ENCODE data around the gene CDK5. TPM values are rescaled to one million over a fixed set of nuclear protein-coding genes. Genes with fewer than 3 reads are reported as not detected.

Gene CDK5
- total and polyA plus RNA-seq, 2 donors (not counting 1 experiment from before 2014, with no cell fraction given) = 8.2 to 8.4 TPM

GRCh38 chr7:151033864-151034249 is 23.8 kb downstream of the CDK5 start:
- Histone ChIP-seq H3K4me3 (ENCODE audit: control extremely low read depth in 1 of 5, extremely low read depth in 1 of 5, insufficient read depth in 1 of 5, low read depth in 2 of 5, low read length in 4 of 5) (no peak overlapping the region), H3K36me3 (replicated peaks in 1 of 2; ENCODE audit: control extremely low read depth in 1 of 2, control insufficient read depth in 1 of 2, extremely low read depth in 1 of 2, insufficient read depth in 2 of 2, low read length in 1 of 2) (peaks cover 0 to 23% of the 10 kb centered on the region in 2 experiments), H4K20me1 (ENCODE audit: control insufficient read depth, insufficient read depth, low read length, poor library complexity, severe bottlenecking) (no peaks in the 10 kb centered on the region), H3K4me1 (ENCODE audit: control insufficient read depth in 2 of 2, insufficient read depth in 2 of 2, low read length in 2 of 2) (peaks cover 4 to 6% of the 10 kb centered on the region in 2 donors), H3K27ac (ENCODE audit: low read length in 2 of 2) (no peak overlapping the region), H3K9me3 (ENCODE audit: control extremely low read depth in 1 of 3, control insufficient read depth in 2 of 3, insufficient read depth in 1 of 3, low read length in 2 of 3) (no peaks in the 10 kb centered on the region), H3K79me2 (ENCODE audit: control insufficient read depth, insufficient read depth, low read length) (peaks cover 12% of the 10 kb centered on the region), H3K9ac (ENCODE audit: low read length) (no peak overlapping the region), H3K27me3 (replicated peaks in 1 of 4; ENCODE audit: control extremely low read depth in 1 of 4, control insufficient read depth in 3 of 4, insufficient read depth in 4 of 4, low read length in 3 of 4) (no peaks in the 10 kb centered on the region), H3K4me2 (replicated peaks; ENCODE audit: low read depth, low read length, poor library complexity, severe bottlenecking) (no peak overlapping the region), H2AFZ (ENCODE audit: insufficient read depth, low read depth, low read length, poor library complexity, severe bottlenecking) (no peak overlapping the region)
- ChIA-PET CTCF (no interaction called here), POLR2A (no interaction called here)
- Mint-ChIP-seq H3K9me3 (ENCODE audit: insufficient read depth) (no peaks in the 10 kb centered on the region), H3K4me3 (no peak overlapping the region), H3K27ac (no peak overlapping the region), H3K4me1 (peaks cover 8% of the 10 kb centered on the region), H3K27me3 (no peaks in the 10 kb centered on the region)
- DNase-seq (no peak), ATAC-seq (ENCODE audit: low read depth) (no peak)
- intact Hi-C loops (cut with micrococcal nuclease) = no loop called here
- no peak for TF ChIP-seq EZH2 (IDR thresholded peaks at IDR 0.05; ENCODE audit: borderline replicate concordance, insufficient read depth, low read depth, low read length, poor library complexity, severe bottlenecking)
- TF ChIP-seq CTCF (IDR thresholded peaks at IDR 0.05) = no peak
- WGBS (ENCODE audit: insufficient coverage) = 93% methylated on average over 4 of the region's 5 CpGs

GRCh38 chr7:151032936-151033863 is 24.5 kb downstream of the CDK5 start:
- peaks cover 14% of the 10 kb centered on the region for H3K79me2 ChIP-seq (ENCODE audit: control insufficient read depth, insufficient read depth, low read length)
- intact Hi-C loops (cut with micrococcal nuclease) = no loop called here
- H3K4me1 Mint-ChIP-seq = peaks cover 12% of the 10 kb centered on the region
- peaks cover 6 to 8% of the 10 kb centered on the region in 2 donors for H3K4me1 ChIP-seq (ENCODE audit: control insufficient read depth in 2 of 2, insufficient read depth in 2 of 2, low read length in 2 of 2)
- CTCF ChIA-PET = interaction anchor here (1.9 kb wide), 1 partner anchor 78 kb away, joined by 8 read pairs; no protein-coding TSS in a partner anchor
- no peaks in the 10 kb centered on the region for H3K9me3 ChIP-seq (ENCODE audit: control extremely low read depth in 1 of 3, control insufficient read depth in 2 of 3, insufficient read depth in 1 of 3, low read length in 2 of 3)
- no peaks in the 10 kb centered on the region for H3K27me3 Mint-ChIP-seq
- H3K27me3 ChIP-seq (replicated peaks in 1 of 4; ENCODE audit: control extremely low read depth in 1 of 4, control insufficient read depth in 3 of 4, insufficient read depth in 4 of 4, low read length in 3 of 4) = no peaks in the 10 kb centered on the region
- H3K4me3 ChIP-seq (ENCODE audit: control extremely low read depth in 1 of 5, extremely low read depth in 1 of 5, insufficient read depth in 1 of 5, low read depth in 2 of 5, low read length in 4 of 5) = no peak overlapping the region
- DNase-seq = no peak
- no peak overlapping the region for H3K4me2 ChIP-seq (replicated peaks; ENCODE audit: low read depth, low read length, poor library complexity, severe bottlenecking)
- no peak for TF ChIP-seq EZH2 (IDR thresholded peaks at IDR 0.05; ENCODE audit: borderline replicate concordance, insufficient read depth, low read depth, low read length, poor library complexity, severe bottlenecking)
- TF ChIP-seq CTCF (IDR thresholded peaks at IDR 0.05) = no peak
- H2AFZ ChIP-seq (ENCODE audit: insufficient read depth, low read depth, low read length, poor library complexity, severe bottlenecking) = no peak overlapping the region
- no peak overlapping the region for H3K27ac ChIP-seq (ENCODE audit: low read length in 2 of 2)
- ATAC-seq (ENCODE audit: low read depth) = no peak
- no peaks in the 10 kb centered on the region for H4K20me1 ChIP-seq (ENCODE audit: control insufficient read depth, insufficient read depth, low read length, poor library complexity, severe bottlenecking)
- H3K9me3 Mint-ChIP-seq (ENCODE audit: insufficient read depth) = no peaks in the 10 kb centered on the region
- no peak overlapping the region for H3K9ac ChIP-seq (ENCODE audit: low read length)
- no peak overlapping the region for H3K4me3 Mint-ChIP-seq
- POLR2A ChIA-PET = no interaction called here
- no peak overlapping the region for H3K27ac Mint-ChIP-seq
- WGBS (ENCODE audit: insufficient coverage) = 96% methylated on average over 12 of the region's 17 CpGs
- peaks cover 0 to 23% of the 10 kb centered on the region in 2 experiments for H3K36me3 ChIP-seq (replicated peaks in 1 of 2; ENCODE audit: control extremely low read depth in 1 of 2, control insufficient read depth in 1 of 2, extremely low read depth in 1 of 2, insufficient read depth in 2 of 2, low read length in 1 of 2)
